Muscle layer of duodenum (tissue), 2 donors: Measurements from ENCODE around the gene BTC.
"Not testable (repeated sequence)": the region's sequence is repeated elsewhere in the genome, so short reads cannot be mapped to it uniquely, and the experiment has no call there.

ENCODE experiments used
- H3K27ac ChIP-seq: one replicate; pipeline ENCODE4 v1.7.0; 2013; ENCODE audit warnings: mild to moderate bottlenecking, low read length
- H3K27me3 ChIP-seq: one replicate; pipeline ENCODE4 v1.7.0; 2013; ENCODE audit warnings: low read depth, mild to moderate bottlenecking, control low read depth, low read length
- H3K36me3 ChIP-seq, 2 donors: one replicate each; pipeline ENCODE4 v1.7.0; 2013; ENCODE audit warnings: low read length in 2 of 2, control low read depth in 1 of 2, mild to moderate bottlenecking in 1 of 2; ENCODE audit not compliant: insufficient read depth in 2 of 2, control insufficient read depth in 1 of 2
- H3K4me1 ChIP-seq, 2 donors: one replicate each; pipeline ENCODE4 v1.7.0; 2013; ENCODE audit warnings: low read length in 2 of 2, mild to moderate bottlenecking in 2 of 2, control low read depth in 1 of 2, moderate library complexity in 1 of 2; ENCODE audit not compliant: insufficient read depth in 2 of 2, control insufficient read depth in 1 of 2
- H3K4me3 ChIP-seq, 2 donors: one replicate each; pipeline ENCODE4 v1.7.0; 2013; ENCODE audit warnings: low read length in 2 of 2, low read depth in 1 of 2, mild to moderate bottlenecking in 1 of 2
- H3K9me3 ChIP-seq, 2 donors: one replicate each; pipeline ENCODE4 v1.7.0; 2013; ENCODE audit warnings: low read length in 2 of 2, control low read depth in 1 of 2, mild to moderate bottlenecking in 1 of 2; ENCODE audit not compliant: control insufficient read depth in 1 of 2
- donor health status: healthy.

Gene BTC, protein sequence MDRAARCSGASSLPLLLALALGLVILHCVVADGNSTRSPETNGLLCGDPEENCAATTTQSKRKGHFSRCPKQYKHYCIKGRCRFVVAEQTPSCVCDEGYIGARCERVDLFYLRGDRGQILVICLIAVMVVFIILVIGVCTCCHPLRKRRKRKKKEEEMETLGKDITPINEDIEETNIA

DNA sequence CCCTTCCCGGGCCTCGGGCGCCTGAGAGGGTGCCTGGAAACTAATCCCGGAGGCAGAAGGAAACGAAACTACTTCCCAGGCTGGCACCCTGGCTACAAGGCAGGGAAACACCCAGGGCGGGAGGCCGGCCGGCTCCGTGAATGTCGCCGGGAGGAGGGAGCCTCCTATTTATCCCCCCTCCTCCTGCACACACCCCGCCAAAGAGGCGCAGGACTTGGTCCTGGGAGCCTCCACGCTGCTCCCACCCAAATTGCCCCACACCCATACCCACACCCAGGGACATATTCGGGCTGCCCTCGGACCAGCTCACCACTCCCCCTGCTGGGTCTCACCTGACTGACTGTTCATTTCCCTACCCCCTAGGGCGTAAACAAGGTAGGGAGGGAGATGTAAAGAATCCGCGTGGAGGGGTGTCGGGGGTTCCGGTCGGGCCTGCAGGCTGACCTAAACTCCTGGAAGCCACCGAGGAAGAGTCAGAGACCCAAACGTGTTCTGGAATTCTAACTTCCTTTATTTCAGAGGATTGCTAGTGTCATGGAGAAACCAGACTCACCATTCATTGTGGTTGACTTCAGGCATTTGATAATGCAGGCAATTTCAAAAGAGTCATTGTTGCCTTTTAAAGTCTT is at the start of gene BTC:
BTC (minus strand) TSS at position 142 of the 629 bp plus-strand sequence. CDS start 198 bp downstream, outside the sequence.
- H3K27ac ChIP-seq: peak within 1 kb of the TSS; percentile 81
- peak within 1 kb of the TSS; percentile 69 to 77 for H3K4me3 ChIP-seq
- H3K27me3 ChIP-seq: no peaks in the 10 kb centered on the region
- peaks cover 0 to 3% of the 10 kb centered on the region in 2 donors for H3K4me1 ChIP-seq
- no peaks in the 10 kb centered on the region for H3K9me3 ChIP-seq
- no peaks in the 10 kb centered on the region for H3K36me3 ChIP-seq

DNA sequence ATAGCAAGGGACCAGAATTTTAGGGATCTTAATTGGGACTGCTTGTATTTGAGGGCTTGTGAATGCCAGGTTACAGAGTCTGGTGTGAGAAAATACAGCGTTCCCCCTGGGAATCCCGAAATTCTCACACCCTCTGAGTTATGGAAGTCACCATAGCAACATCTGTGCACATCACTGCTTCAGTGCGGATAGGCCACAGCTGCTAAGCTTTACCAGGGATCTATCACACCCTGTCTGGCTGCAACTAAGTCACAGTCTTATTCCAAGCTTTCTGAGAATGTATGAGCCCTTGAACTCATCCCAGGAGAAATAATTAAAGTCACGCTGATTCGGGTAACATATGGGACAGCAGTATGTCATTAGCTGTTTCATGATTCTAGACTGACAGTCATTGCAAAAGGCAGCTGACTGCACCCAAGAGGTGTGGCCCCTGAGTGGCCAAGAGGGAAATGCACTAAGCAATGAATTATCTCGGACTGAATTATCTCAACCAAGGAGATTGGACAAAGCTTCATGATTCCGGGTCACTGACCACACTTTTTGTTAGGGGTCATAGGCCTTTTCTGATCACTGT is 46.7 kb upstream of the BTC start:
- Histone ChIP-seq H3K27ac (no peak overlapping the region), H3K27me3 (no peaks in the 10 kb centered on the region), H3K9me3 (no peaks in the 10 kb centered on the region)

DNA sequence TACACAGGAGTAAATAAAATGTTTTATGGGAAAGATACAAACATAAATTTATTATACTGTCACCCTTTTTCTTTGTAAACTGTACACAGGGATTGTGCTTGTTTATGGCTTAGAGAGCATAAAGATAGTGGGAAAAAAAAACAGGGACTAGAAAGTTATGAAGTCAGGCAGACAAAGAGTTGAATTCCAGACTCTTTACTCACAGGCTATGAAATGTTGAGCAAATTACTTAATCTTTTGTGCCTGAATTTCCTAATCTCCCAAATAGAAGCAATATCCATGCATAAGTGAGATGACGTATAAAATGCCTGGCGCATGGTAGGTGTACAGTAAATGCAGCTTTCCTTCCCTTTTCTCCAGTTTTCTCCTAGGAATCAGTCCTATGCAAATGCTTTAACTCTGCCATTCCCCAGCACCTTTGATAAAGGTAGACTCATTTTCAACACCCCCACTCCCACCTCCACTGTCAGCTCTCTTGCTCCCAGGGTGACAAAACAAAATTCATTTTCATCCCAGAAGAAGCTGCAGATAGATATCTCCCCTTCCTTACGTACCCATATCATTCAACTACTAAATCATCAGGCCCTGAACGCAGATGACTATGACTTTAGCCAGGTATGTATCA is 44.5 kb upstream of the BTC start:
- H3K27me3 ChIP-seq: no peaks in the 10 kb centered on the region
- H3K4me3 ChIP-seq: no peak overlapping the region
- no peaks in the 10 kb centered on the region for H3K9me3 ChIP-seq
- H3K36me3 ChIP-seq: no peaks in the 10 kb centered on the region
- no peak overlapping the region for H3K27ac ChIP-seq
- H3K4me1 ChIP-seq: no peaks in the 10 kb centered on the region

More for the DNA sequence above, 46.7 kb upstream of the BTC start:
- H3K36me3 ChIP-seq: no peaks in the 10 kb centered on the region
- no peak overlapping the region for H3K4me3 ChIP-seq
- H3K4me1 ChIP-seq: no peaks in the 10 kb centered on the region

DNA sequence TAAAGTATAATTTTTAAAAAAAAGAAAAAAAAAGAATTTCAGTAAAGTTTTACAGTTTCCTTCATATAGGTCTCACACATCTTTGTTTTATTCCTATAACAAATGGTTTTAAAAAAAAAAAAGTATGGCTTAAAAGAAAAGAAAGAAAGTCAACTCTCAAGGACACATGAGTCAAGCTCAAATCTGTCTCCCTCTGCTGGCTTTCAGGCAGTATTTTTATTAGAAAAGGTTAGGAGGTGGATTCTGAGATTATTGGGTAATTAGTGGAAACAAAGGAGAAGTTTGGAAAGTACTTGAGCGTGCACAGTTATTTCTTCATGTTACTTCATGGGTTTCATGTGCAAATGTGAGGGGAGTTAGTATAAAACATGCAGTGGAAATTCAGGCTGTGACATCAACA is 36.6 kb upstream of the BTC start:
- no peaks in the 10 kb centered on the region for H3K27me3 ChIP-seq
- H3K27ac ChIP-seq: no peak overlapping the region
- no peak overlapping the region for H3K4me3 ChIP-seq
- H3K9me3 ChIP-seq: no peaks in the 10 kb centered on the region
- no peaks in the 10 kb centered on the region for H3K36me3 ChIP-seq
- no peaks in the 10 kb centered on the region for H3K4me1 ChIP-seq

DNA sequence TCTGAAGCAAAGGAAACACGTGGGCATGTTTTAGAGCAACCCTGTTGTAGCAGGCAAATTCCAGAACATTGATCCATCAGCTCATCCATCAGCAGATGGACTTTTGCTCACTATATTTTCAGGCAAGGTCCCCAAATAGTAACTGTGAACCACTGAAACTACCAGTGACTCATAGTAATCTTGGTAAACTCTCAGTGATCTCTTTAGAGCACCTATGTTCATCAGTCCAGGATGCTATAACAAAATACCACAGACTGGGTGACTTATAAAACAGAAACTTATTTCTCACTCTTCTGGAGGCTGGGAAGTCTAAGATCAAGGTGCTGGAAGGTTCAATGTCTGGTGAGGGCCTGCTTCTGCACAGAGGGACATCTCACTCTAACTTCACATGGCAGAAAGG is 28.9 kb upstream of the BTC start:
- H3K4me3 ChIP-seq: no peak overlapping the region
- H3K9me3 ChIP-seq: no peaks in the 10 kb centered on the region

DNA sequence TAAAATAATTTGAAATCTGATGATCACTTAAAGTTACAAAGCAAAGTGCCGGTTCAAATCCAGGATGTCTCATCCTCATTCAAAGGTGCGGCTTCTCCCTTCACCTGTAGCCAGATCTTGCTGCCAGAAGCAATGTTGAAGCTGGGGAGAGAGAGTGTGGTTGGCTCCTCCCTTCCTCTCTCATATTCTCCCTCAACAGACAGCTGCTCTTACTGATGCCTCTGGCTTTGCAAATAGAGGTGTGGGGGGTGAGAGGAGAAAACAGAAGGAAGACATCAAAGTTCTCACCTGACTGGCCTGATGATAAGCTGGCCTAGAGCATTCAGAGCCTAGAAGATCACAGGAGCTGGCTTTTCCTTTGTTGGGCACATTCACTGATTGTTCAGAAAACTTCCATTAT is 28.3 kb upstream of the BTC start:
- H3K4me3 ChIP-seq: no peak overlapping the region
- H3K9me3 ChIP-seq: no peaks in the 10 kb centered on the region
- H3K4me1 ChIP-seq: no peaks in the 10 kb centered on the region
- H3K27ac ChIP-seq: no peak overlapping the region
- H3K27me3 ChIP-seq: no peaks in the 10 kb centered on the region
- no peaks in the 10 kb centered on the region for H3K36me3 ChIP-seq

More for the DNA sequence above, 28.9 kb upstream of the BTC start:
- Histone ChIP-seq H3K27me3 (no peaks in the 10 kb centered on the region), H3K4me1 (no peaks in the 10 kb centered on the region), H3K27ac (no peak overlapping the region), H3K36me3 (no peaks in the 10 kb centered on the region)

DNA sequence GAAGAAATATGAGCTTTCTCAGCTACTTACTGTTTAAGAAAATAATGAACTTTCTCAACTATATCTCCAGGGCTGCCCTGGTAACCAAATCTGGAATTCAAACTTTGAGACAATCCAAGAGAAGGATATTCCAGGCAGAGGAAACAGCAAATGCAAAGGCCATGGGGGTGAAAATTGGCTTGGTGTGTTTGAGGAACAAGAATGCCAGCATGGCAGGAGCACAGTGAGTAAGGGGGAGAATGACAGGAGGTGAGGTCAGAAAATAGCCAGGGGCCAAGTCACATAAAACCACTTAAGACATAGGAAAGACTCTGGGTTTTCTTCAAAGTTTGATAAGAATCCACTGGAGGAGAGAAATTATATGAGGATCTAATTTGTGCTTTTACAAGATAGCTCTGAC is 27.2 kb upstream of the BTC start:
- no peaks in the 10 kb centered on the region for H3K36me3 ChIP-seq
- H3K9me3 ChIP-seq: no peaks in the 10 kb centered on the region
- H3K4me3 ChIP-seq: no peak overlapping the region
- no peaks in the 10 kb centered on the region for H3K4me1 ChIP-seq
- H3K27me3 ChIP-seq: no peaks in the 10 kb centered on the region
- H3K27ac ChIP-seq: no peak overlapping the region

DNA sequence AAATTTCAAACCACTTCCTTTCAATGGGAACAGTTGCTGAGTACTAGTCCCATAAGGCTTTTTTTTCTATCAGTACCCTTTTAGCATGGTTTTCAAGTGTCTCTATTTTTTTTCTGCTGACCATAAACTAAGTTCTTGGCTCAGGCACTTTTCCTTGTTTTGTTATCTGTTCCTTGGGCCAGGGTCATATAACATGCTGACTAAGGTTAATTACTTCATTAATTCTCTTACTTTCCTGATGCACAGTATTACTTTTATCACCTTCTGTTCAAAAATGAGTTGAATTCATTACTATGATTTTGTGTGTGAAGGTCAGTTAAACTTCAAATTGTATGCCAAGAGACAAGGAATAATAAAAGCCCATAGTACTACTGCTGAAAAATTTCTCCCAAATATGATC is 19.7 kb upstream of the BTC start:
- Histone ChIP-seq H3K4me1 (no peaks in the 10 kb centered on the region), H3K27ac (no peak overlapping the region)

DNA sequence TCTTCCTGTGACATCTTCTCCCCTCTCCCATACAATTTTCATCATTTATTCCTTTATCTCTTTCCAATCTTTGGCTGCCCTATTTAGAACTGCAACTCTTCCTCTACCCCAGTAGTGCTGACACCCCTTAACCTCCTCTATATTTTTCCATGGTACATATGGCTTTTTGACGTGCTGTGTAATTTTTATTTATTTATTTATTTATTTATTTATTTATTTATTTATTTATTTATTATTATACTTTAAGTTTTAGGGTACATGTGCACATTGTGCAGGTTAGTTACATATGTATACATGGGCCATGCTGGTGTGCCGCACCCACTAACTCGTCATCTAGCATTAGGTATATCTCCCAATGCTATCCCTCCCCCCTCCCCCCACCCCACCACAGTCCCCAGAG is 17.7 kb upstream of the BTC start:
- H3K36me3 ChIP-seq, H3K27ac ChIP-seq, H3K27me3 ChIP-seq, H3K4me3 ChIP-seq, H3K4me1 ChIP-seq, H3K9me3 ChIP-seq: not testable (repeated sequence)

More for the DNA sequence above, 19.7 kb upstream of the BTC start:
- Histone ChIP-seq H3K4me3 (no peak overlapping the region), H3K36me3 (no peaks in the 10 kb centered on the region), H3K27me3 (no peaks in the 10 kb centered on the region), H3K9me3 (no peaks in the 10 kb centered on the region)

DNA sequence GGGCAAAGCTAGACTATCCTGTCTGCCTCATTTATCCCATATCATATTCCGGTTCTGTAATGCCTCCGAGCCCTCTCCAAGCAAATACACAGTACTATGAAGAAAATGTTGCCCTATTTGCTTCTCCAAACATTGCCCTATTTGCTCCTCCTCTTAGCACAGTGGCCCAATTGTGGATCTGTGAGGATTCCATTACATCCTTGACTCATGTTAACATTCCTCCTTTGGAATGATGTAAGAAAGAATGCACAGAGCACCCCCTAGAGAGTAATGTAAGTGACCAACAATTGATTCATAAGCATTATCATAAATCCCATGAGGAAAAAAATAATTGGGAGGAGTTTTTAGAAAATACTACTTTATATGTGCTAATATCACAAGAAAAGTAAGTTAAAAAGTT is 11.3 kb upstream of the BTC start:
- no peaks in the 10 kb centered on the region for H3K36me3 ChIP-seq
- no peak overlapping the region for H3K4me3 ChIP-seq
- H3K27ac ChIP-seq: no peak overlapping the region
- H3K4me1 ChIP-seq: no peaks in the 10 kb centered on the region
- H3K27me3 ChIP-seq: no peaks in the 10 kb centered on the region
- H3K9me3 ChIP-seq: no peaks in the 10 kb centered on the region

DNA sequence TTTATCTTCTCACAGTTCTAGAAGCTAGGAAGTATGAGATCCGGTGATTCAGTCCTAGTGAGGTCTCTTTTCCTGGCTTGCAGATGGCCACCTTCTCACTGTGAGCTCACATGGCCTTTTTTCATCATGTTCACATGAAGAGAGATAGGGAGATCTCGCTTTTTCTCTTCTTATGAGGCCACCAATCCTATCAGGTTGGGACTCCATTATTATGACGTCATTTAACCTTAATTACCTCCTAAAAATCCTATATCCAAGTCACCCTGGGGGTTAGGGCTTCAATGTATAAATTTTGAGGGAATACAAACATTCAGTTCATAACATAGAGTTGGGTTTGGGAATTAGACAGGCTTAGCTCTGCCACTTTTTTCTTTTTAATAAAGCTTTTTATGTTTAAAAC is 6.0 kb upstream of the BTC start:
- H3K4me3 ChIP-seq: no peak overlapping the region
- H3K9me3 ChIP-seq: no peaks in the 10 kb centered on the region
- H3K4me1 ChIP-seq: no peaks in the 10 kb centered on the region
- H3K27ac ChIP-seq: no peak overlapping the region
- no peaks in the 10 kb centered on the region for H3K27me3 ChIP-seq
- no peaks in the 10 kb centered on the region for H3K36me3 ChIP-seq
